Chondrocyte (in vitro differentiated cells): ENCODE measurements around the gene GTPBP3. TPM values are rescaled to one million over a fixed set of nuclear protein-coding genes. Genes with fewer than 3 reads are reported as not detected.
A peak's percentile ranks its signal among the peaks of the same experiment; 100 is the strongest.

Source experiments
- DNase-seq: peaks from one replicate; pipeline ENCODE4 v3.0.0; 2021; ENCODE audit warnings: mixed read lengths, low spot score
- H3K27ac Mint-ChIP-seq: one replicate; pipeline ENCODE4 v1.8.0; 2021; ENCODE audit warnings: mild to moderate bottlenecking, moderate library complexity, mixed read lengths; ENCODE audit not compliant: unreplicated experiment
- H3K27me3 Mint-ChIP-seq: 2 replicates; pipeline ENCODE4 v1.8.0; 2021; ENCODE audit warnings: low read depth, mixed read lengths
- H3K36me3 Mint-ChIP-seq: 2 replicates; pipeline ENCODE4 v1.8.0; 2021; ENCODE audit warnings: low read depth, mixed read lengths
- H3K4me1 Mint-ChIP-seq: 2 replicates; pipeline ENCODE4 v1.8.0; 2021; ENCODE audit warnings: low read depth, mild to moderate bottlenecking, mixed read lengths
- H3K4me3 Mint-ChIP-seq: one replicate; pipeline ENCODE4 v1.8.0; 2021; ENCODE audit warnings: mild to moderate bottlenecking, moderate library complexity, mixed read lengths; ENCODE audit not compliant: unreplicated experiment
- H3K9me3 Mint-ChIP-seq: 2 replicates; pipeline ENCODE4 v1.8.0; 2021; ENCODE audit warnings: low read depth, mixed read lengths
- total RNA-seq: library from RNA; stranded (reverse); gene quantifications from 3 replicates; pipeline ENCODE4 v1.2.1, GENCODE V29; 2021
- TF ChIP-seq, protein P1 (sequence below): fragments of 200-600 bp; sonication (generic); IDR thresholded peaks from 2 replicates; pipeline ENCODE4 v1.5.0; 2021; ENCODE audit warnings: antibody characterized with exemption, mild to moderate bottlenecking, moderate library complexity

GTPBP3 gene
- total RNA-seq, 1 donor from 2014 or later, result 20.6 TPM

DNA sequence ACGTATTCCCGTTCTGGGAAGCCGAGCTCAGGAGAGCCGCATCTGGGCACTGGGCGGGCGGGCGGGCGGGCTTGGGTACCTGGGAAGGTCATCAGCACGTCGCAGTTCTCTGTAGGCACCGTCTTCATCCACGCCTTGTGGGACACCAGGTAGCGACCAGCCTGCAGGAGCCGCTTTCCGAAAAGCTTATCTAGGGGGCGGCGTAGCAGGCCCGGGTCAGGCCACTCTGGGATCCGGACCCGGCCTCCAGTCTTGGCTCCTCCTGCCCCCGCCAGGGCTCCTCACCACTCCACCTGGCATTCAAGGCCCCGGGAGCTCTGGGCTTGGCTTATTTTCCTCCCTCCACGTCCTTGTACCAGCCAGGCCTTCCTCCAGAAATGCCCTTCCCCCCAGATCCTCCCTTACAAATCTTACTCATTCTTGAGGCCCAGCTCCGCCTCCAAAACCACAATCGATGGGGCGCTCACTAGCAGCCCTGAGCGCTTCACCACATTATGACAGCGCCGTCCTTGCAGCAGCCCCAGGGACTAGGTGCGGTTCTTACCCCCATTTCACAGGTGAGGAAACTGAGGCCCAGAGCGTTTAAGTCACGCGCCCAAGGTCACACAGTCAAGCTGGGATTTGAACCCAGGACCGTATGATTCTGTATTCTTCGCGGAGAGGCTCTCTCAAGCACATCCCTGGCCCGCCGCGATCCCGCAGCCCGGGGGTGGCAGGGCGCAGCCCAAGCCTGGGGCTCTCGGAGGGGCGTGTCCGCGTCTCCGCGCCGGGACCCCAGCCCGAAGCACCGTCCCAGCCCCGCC is 3.5 kb upstream of the GTPBP3 start:
- DNase-seq, result no peak
- H3K4me1 Mint-ChIP-seq, result peaks cover 29% of the 10 kb centered on the region
- no peaks in the 10 kb centered on the region for H3K27me3 Mint-ChIP-seq
- H3K9me3 Mint-ChIP-seq, result no peaks in the 10 kb centered on the region
- H3K4me3 Mint-ChIP-seq, result peak overlapping the region; percentile 78
- H3K36me3 Mint-ChIP-seq, result peaks cover 8% of the 10 kb centered on the region
- TF ChIP-seq, protein P1, sequence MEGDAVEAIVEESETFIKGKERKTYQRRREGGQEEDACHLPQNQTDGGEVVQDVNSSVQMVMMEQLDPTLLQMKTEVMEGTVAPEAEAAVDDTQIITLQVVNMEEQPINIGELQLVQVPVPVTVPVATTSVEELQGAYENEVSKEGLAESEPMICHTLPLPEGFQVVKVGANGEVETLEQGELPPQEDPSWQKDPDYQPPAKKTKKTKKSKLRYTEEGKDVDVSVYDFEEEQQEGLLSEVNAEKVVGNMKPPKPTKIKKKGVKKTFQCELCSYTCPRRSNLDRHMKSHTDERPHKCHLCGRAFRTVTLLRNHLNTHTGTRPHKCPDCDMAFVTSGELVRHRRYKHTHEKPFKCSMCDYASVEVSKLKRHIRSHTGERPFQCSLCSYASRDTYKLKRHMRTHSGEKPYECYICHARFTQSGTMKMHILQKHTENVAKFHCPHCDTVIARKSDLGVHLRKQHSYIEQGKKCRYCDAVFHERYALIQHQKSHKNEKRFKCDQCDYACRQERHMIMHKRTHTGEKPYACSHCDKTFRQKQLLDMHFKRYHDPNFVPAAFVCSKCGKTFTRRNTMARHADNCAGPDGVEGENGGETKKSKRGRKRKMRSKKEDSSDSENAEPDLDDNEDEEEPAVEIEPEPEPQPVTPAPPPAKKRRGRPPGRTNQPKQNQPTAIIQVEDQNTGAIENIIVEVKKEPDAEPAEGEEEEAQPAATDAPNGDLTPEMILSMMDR, result no peak
- H3K27ac Mint-ChIP-seq, result peak overlapping the region; percentile 36

DNA sequence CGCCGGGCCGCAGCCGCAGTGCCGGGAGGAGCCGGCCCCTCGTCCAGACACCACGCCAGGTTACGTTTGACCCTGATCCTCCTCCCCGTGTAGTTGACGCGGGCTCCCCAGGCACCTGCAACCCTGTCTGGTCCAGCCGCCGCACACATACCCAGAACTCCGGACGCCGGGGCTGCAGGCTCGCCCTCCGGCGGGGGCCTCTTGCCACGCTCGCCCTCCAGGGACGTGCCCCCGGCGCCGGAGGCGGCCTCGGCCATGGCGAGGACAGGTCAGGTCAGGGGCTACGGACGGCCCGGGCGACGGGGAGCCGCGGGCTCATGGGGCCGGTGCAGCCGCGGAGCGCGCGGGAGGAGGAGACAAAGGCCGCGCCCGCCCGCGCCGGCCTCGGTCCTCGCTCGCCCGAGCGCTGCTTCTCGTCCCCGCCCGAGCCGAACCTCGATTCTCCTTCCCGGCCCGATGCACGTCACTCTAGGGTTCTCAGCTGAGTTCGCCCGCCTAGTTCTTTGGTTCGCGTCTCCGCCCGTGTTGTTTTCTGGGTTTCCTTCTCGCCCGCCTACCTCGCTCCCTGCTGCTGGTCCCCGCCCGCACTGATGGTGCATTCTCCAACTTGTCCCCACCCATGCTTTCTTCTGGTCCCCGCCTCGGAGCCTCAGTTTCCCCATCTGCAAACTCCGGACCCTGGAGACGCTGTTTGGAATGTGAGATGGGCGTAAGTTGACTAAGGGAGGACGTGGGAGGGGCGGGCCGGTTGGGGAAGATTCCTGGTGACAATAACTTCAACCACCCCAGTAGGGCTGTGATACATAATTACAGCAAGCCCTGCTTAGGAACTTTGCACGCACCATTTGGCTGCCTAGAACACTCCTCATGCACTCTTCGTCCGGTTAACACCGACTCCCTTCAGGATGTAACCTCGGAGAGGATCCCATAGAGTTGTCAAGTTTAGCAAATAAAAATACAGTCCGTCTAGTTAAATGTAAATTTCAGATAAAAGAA is 2.6 kb upstream of the GTPBP3 start, which contains the start of gene ANO8:
Gene ANO8, minus strand, starts transcription at position 442 of the 996 bp plus-strand sequence. Its CDS starts 185 bp downstream, at position 257.
- H3K36me3 Mint-ChIP-seq, result peaks cover 8% of the 10 kb centered on the region
- DNase-seq, result peak; percentile 99
- H3K9me3 Mint-ChIP-seq, result no peaks in the 10 kb centered on the region
- peak within 1 kb of the TSS; percentile 87 for H3K27ac Mint-ChIP-seq
- H3K4me3 Mint-ChIP-seq, result peak within 1 kb of the TSS; percentile 80
- no peaks in the 10 kb centered on the region for H3K27me3 Mint-ChIP-seq
- peaks cover 29% of the 10 kb centered on the region for H3K4me1 Mint-ChIP-seq
- TF ChIP-seq, protein P1, result peak; percentile 25

DNA sequence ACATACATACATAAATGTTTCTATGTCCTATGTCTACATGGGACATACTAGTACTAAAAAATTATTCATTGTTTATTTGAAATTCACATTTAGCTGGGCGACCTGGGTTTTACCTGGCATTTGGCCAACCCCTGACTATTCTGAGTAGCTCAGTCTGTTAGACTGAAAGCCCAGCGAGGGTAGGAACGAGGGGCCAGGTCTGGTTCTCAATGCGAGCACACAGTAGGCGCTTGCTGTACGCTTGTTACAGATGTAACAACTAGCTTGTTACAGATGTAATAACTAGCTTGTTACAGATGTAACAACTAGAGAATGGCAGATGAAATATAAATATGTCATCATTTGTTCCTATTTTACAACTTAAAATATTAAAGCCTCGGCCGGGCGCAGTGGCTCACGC is 1.8 kb upstream of the GTPBP3 start:
- H3K4me1 Mint-ChIP-seq, result peaks cover 29% of the 10 kb centered on the region
- no peaks in the 10 kb centered on the region for H3K27me3 Mint-ChIP-seq
- TF ChIP-seq, protein P1, result no peak
- H3K27ac Mint-ChIP-seq, result no peak overlapping the region
- no peaks in the 10 kb centered on the region for H3K9me3 Mint-ChIP-seq
- no peak overlapping the region for H3K4me3 Mint-ChIP-seq
- DNase-seq, result no peak
- H3K36me3 Mint-ChIP-seq, result peaks cover 4% of the 10 kb centered on the region

DNA sequence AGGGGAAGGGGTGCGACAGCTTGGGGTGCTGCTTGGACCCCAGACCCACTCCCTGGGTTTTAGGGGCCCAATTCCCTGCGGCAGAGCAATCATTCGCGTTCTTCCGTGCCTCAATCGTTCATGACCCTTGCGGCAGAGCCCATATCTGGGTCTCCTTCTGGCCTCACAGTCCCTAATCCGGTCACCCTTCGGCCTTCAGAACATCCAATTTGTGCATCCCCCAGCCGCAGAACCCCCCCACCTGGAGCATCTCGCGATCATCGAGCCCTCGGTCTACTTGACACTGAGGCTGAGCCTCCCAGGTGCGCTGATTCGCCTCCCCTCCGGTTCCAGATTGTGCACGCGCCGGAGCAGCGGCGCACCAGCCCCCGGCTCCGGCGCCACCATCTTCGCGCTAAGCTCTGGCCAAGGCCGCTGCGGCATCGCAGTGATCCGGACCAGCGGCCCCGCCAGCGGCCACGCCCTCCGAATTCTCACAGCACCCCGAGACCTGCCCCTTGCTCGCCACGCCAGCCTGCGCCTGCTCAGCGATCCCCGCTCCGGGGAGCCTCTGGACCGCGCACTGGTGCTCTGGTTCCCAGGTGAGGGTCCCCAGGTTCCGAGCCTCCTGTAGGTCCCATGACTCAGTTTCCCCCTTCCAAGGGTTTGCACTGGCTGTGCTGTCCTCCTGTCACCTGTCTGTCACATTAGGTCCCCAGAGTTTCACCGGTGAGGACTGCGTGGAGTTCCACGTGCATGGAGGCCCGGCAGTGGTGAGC is 501 bp downstream of the GTPBP3 start:
- peaks cover 29% of the 10 kb centered on the region for H3K4me1 Mint-ChIP-seq
- no peaks in the 10 kb centered on the region for H3K27me3 Mint-ChIP-seq
- no peaks in the 10 kb centered on the region for H3K36me3 Mint-ChIP-seq
- TF ChIP-seq, protein P1, result no peak
- H3K9me3 Mint-ChIP-seq, result no peaks in the 10 kb centered on the region
- peak overlapping the region; percentile 97 for H3K4me3 Mint-ChIP-seq
- H3K27ac Mint-ChIP-seq, result no peak overlapping the region
- DNase-seq, result no peak
